HG02763 (cell line): ENCODE data around the gene TYK2.
"Not testable (repeated sequence)": the region's sequence is repeated elsewhere in the genome, so short reads cannot be mapped to it uniquely, and the experiment has no call there.

Experiments used
- ATAC-seq: cut with Tn5 transposase; IDR thresholded peaks from one replicate; pipeline ENCODE4 v1.9.1; 2021; ENCODE audit warnings: mild to moderate bottlenecking, moderate library complexity; ENCODE audit not compliant: unreplicated experiment

Gene TYK2

GRCh38 chr19:10378124-10378523 lies 2.2 kb downstream of the TYK2 start:
- no peak for ATAC-seq

GRCh38 chr19:10377140-10377640 lies 3.2 kb downstream of the TYK2 start:
- not testable (repeated sequence) for ATAC-seq

GRCh38 chr19:10374931-10375330 lies 5.4 kb downstream of the TYK2 start:
- no peak for ATAC-seq

GRCh38 chr19:10372690-10373089 lies 7.7 kb downstream of the TYK2 start:
- ATAC-seq, result no peak

GRCh38 chr19:10368101-10368803 lies 12.1 kb downstream of the TYK2 start:
- no peak for ATAC-seq

GRCh38 chr19:10366950-10367512 lies 13.3 kb downstream of the TYK2 start:
- ATAC-seq, result not testable (repeated sequence)

- ATAC-seq, result no peak
Observed at GRCh38 chr19:10365518-10365917, 14.9 kb downstream of the TYK2 start.

- no peak for ATAC-seq
Observed at GRCh38 chr19:10364644-10365043, 15.7 kb downstream of the TYK2 start.

- no peak for ATAC-seq
Observed at GRCh38 chr19:10363789-10364281, 16.5 kb downstream of the TYK2 start.

GRCh38 chr19:10362259-10362658 lies 18.1 kb downstream of the TYK2 start:
- ATAC-seq, result no peak

- ATAC-seq, result no peak
Observed at GRCh38 chr19:10361569-10362011, 18.8 kb downstream of the TYK2 start.

GRCh38 chr19:10356431-10356830 lies 23.9 kb downstream of the TYK2 start:
- no peak for ATAC-seq

- ATAC-seq, result no peak
Observed at GRCh38 chr19:10353793-10354391, 26.5 kb downstream of the TYK2 start.

- no peak for ATAC-seq
Observed at GRCh38 chr19:10352764-10353671, 27.4 kb downstream of the TYK2 start.

- no peak for ATAC-seq
Observed at GRCh38 chr19:10346509-10346908, 33.9 kb downstream of the TYK2 start.

GRCh38 chr19:10344780-10345179 lies 35.6 kb downstream of the TYK2 start:
- ATAC-seq, result no peak

- no peak for ATAC-seq
Observed at GRCh38 chr19:10343495-10343894, 36.9 kb downstream of the TYK2 start.

- no peak for ATAC-seq
Observed at GRCh38 chr19:10339977-10340376, 40.4 kb downstream of the TYK2 start.

GRCh38 chr19:10339380-10339960 lies 40.9 kb downstream of the TYK2 start, which contains the start of gene ICAM3:
TSS of gene ICAM3 (minus strand) at chr19:10339624. CDS start at chr19:10339614, 10 bp downstream.
- ATAC-seq, result no peak

GRCh38 chr19:10338940-10339339 lies 41.4 kb downstream of the TYK2 start:
- no peak for ATAC-seq
